Endothelial cell of umbilical vein (primary cell): Measurements from ENCODE around the gene NHLH2. TPM values are rescaled to one million over a fixed set of nuclear protein-coding genes. Genes with fewer than 3 reads are reported as not detected.

Experiments
- BruUV-seq: library from RNA; stranded (reverse); fragments of 400-500 nt; replicated peaks from 2 replicates; lab custom pipeline; 2021; lab: Mats Ljungman, UMichigan
- CTCF ChIA-PET: fragments of 300-600, 350-600 bp; sonication (Branson Sonifier 250); formaldehyde crosslinking; loops from one replicate; lab custom pipeline; 2021; ENCODE audit warnings: antibody characterized with exemption, inconsistent platforms; lab: Charles Lee
- POLR2A ChIA-PET: fragments of 300-600, 350-600 bp; sonication (Branson Sonifier 250); formaldehyde crosslinking; loops from one replicate; lab custom pipeline; 2021; ENCODE audit warnings: antibody characterized with exemption, inconsistent platforms; lab: Charles Lee
- DNase-seq: peaks from one replicate; pipeline ENCODE4 v3.0.0-alpha.2; 2011; ENCODE audit warnings: low read depth, low spot score
- FAIRE-seq: peaks from 2 replicates; lab custom pipeline; 2011; peaks lifted over from hg19 to GRCh38; lab: Jason Lieb, UNC
- H2AFZ ChIP-seq: 2 replicates; pipeline ENCODE4 v1.6.0; 2012; ENCODE audit warnings: low read depth, low read length, control low read depth, inconsistent platforms
- H3K27ac ChIP-seq: 2 replicates; pipeline ENCODE4 v1.5.1; 2011; ENCODE audit warnings: low read depth, mild to moderate bottlenecking, control low read depth, low read length, moderate library complexity; ENCODE audit not compliant: insufficient read depth
- H3K27me3 ChIP-seq, 2 experiments: 2 replicates each; pipeline versions ENCODE4 v1.6.0 to v1.6.1; 2011; ENCODE audit warnings: low read length in 2 of 2, mixed read lengths in 1 of 2; ENCODE audit not compliant: control insufficient read depth in 2 of 2, insufficient read depth in 2 of 2
- H3K36me3 ChIP-seq, 2 experiments: 2 replicates in 1 of 2; 3 replicates in 1 of 2; pipeline ENCODE4 v1.5.1; 2011; ENCODE audit warnings: low read length in 2 of 2, mild to moderate bottlenecking in 1 of 2, moderate library complexity in 1 of 2; ENCODE audit not compliant: control insufficient read depth in 2 of 2, insufficient read depth in 2 of 2; ENCODE audit errors: extremely low read depth in 1 of 2
- H3K4me1 ChIP-seq: 3 replicates; pipeline ENCODE4 v1.5.1; 2011; ENCODE audit warnings: mild to moderate bottlenecking, low read length; ENCODE audit not compliant: control insufficient read depth, insufficient read depth; ENCODE audit errors: extremely low read depth
- H3K4me2 ChIP-seq: 2 replicates; pipeline ENCODE4 v1.6.1; 2011; ENCODE audit warnings: low read length, control low read depth, mixed read lengths; ENCODE audit not compliant: insufficient read depth
- H3K4me3 ChIP-seq, 3 experiments: fragments of 200-600 bp in 1 of 3; sonication (generic), shearing (Covaris generic) in 1 of 3; replicated peaks in 1 of 3; 2 replicates each; pipeline ENCODE4 v1.5.1; 2011 to 2016; ENCODE audit warnings: control low read depth in 3 of 3, low read length in 3 of 3, mild to moderate bottlenecking in 2 of 3, inconsistent platforms in 1 of 3, low read depth in 1 of 3, moderate library complexity in 1 of 3; ENCODE audit not compliant: insufficient read depth in 1 of 3
- H3K79me2 ChIP-seq: 2 replicates; pipeline ENCODE4 v1.6.0; 2012; ENCODE audit warnings: low read length, inconsistent platforms; ENCODE audit not compliant: control insufficient read depth, insufficient read depth
- H3K9ac ChIP-seq: replicated peaks from 2 replicates; pipeline ENCODE3; 2011; ENCODE audit warnings: low read length, control low read depth; ENCODE audit not compliant: insufficient read depth; ENCODE audit errors: extremely low read depth
- H3K9me1 ChIP-seq: replicated peaks from 3 replicates; pipeline ENCODE4 v1.6.0; 2011; ENCODE audit warnings: mild to moderate bottlenecking, low read length; ENCODE audit not compliant: control insufficient read depth, insufficient read depth; ENCODE audit errors: extremely low read depth
- H3K9me3 ChIP-seq: replicated peaks from 2 replicates; pipeline ENCODE4 v1.5.1; 2012; ENCODE audit warnings: low read length, inconsistent platforms; ENCODE audit not compliant: control insufficient read depth, insufficient read depth
- H4K20me1 ChIP-seq: replicated peaks from 2 replicates; pipeline ENCODE3; 2011; ENCODE audit warnings: mild to moderate bottlenecking, low read length; ENCODE audit not compliant: control insufficient read depth, insufficient read depth; ENCODE audit errors: extremely low read depth
- CTCF ChIP-seq, 2 donors: IDR thresholded peaks; 1 replicate in 1 of 2; 2 replicates in 1 of 2; pipeline ENCODE4 v1.5.1; 2011; ENCODE audit warnings: low read length in 2 of 2, mild to moderate bottlenecking in 2 of 2, moderate library complexity in 2 of 2, control low read depth in 1 of 2, inconsistent platforms in 1 of 2, low read depth in 1 of 2; ENCODE audit not compliant: insufficient read depth in 1 of 2; ENCODE audit errors: extremely low read depth in 1 of 2
- EZH2 ChIP-seq: IDR thresholded peaks from 2 replicates; pipeline ENCODE4 v1.6.1; 2012; ENCODE audit warnings: borderline replicate concordance, low read depth, mild to moderate bottlenecking, moderate library complexity, low read length, inconsistent platforms; ENCODE audit not compliant: severe bottlenecking
- FOS ChIP-seq: IDR thresholded peaks from 2 replicates; pipeline ENCODE4 v1.6.1; 2011; ENCODE audit warnings: mild to moderate bottlenecking, low read length, moderate library complexity, borderline replicate concordance; ENCODE audit not compliant: insufficient read depth
- GATA2 ChIP-seq: IDR thresholded peaks from 2 replicates; pipeline ENCODE4 v1.7.0; 2011; ENCODE audit warnings: low read depth, mild to moderate bottlenecking, moderate library complexity, mixed read lengths, low read length; ENCODE audit not compliant: insufficient read length, insufficient read depth
- JUN ChIP-seq: IDR thresholded peaks from 2 replicates; pipeline ENCODE4 v1.6.1; 2011; ENCODE audit warnings: borderline replicate concordance, low read depth; ENCODE audit not compliant: insufficient read length, insufficient read depth
- MAX ChIP-seq: IDR thresholded peaks from 2 replicates; pipeline ENCODE4 v1.6.1; 2011; ENCODE audit not compliant: insufficient read depth, insufficient read length
- MYC ChIP-seq: IDR thresholded peaks from one replicate; pipeline ENCODE4 v1.6.1; 2011; ENCODE audit warnings: mild to moderate bottlenecking, low read depth, low read length
- POLR2A ChIP-seq: IDR thresholded peaks from 2 replicates; pipeline ENCODE4 v1.6.1; 2012; ENCODE audit warnings: low read depth, mild to moderate bottlenecking, control low read depth, low read length
- POLR2AphosphoS5 ChIP-seq: IDR thresholded peaks from 2 replicates; pipeline ENCODE4 v1.6.1; 2012; ENCODE audit warnings: low read depth, mild to moderate bottlenecking, control low read depth, low read length, moderate library complexity; ENCODE audit not compliant: insufficient read depth
- dilution Hi-C: fragments of 300-500 bp; cut with MboI; formaldehyde crosslinking; loops from one replicate; pipeline ENCODE4 v1.15.0; 2019; ENCODE audit warnings: low sequenced_read_pairs; ENCODE audit not compliant: extremely low pct_ligation_motif_present
- intact Hi-C: fragments of 100-400 bp; cut with micrococcal nuclease; formaldehyde crosslinking; loops from one replicate; pipeline ENCODE4 v1.10.0; 2022
- polyA plus RNA-seq, 4 experiments: library from polyadenylated mRNA; depleted of rRNA in 3 of 4; stranded (reverse) in 3 of 4; unstranded in 1 of 4; fragments of >200 nt; gene quantifications; 2 replicates each; pipeline versions ENCODE4 v1.2.1 to v1.2.3, GENCODE V29; 2011 to 2012; ENCODE audit warnings: missing spikeins in 1 of 4
- total RNA-seq: library from RNA; stranded (reverse); gene quantifications from 2 replicates; pipeline ENCODE4 v1.2.3, GENCODE V29; 2021

NHLH2 gene
- total and polyA plus RNA-seq, 2 donors (not counting 3 experiments of a cell fraction or from before 2014, with no cell fraction given), result not detected

GRCh38 chr1:115822117-115822516 is 18.8 kb downstream of the NHLH2 start:
- intact Hi-C loops (no loop called here), dilution Hi-C loops (no loop called here)
- no peak overlapping the region for H3K4me3 ChIP-seq
- H3K4me1 ChIP-seq, result no peaks in the 10 kb centered on the region
- no peak overlapping the region for H3K4me2 ChIP-seq
- H3K9me3 ChIP-seq, result no peaks in the 10 kb centered on the region
- H3K9me1 ChIP-seq, result no peaks in the 10 kb centered on the region
- no peaks in the 10 kb centered on the region for H3K79me2 ChIP-seq
- ChIA-PET CTCF (interaction anchor here (1.2 to 2.0 kb wide), 3 partner anchors 11 to 159 kb away, joined by 3 to 10 read pairs (median 6); no protein-coding TSS in a partner anchor), POLR2A (no interaction called here)
- H2AFZ ChIP-seq, result no peak overlapping the region
- DNase-seq (no peak), FAIRE-seq (no peak)
- peaks cover 9 to 24% of the 10 kb centered on the region in 2 experiments for H3K27me3 ChIP-seq
- no peaks in the 10 kb centered on the region for H3K36me3 ChIP-seq
- no peak overlapping the region for H3K9ac ChIP-seq
- BruUV-seq, result no TSS peak
- H4K20me1 ChIP-seq, result no peaks in the 10 kb centered on the region
- no peak overlapping the region for H3K27ac ChIP-seq
- TF ChIP-seq MAX, result no peak
- TF ChIP-seq FOS, result no peak

GRCh38 chr1:115815694-115816093 is 25.2 kb downstream of the NHLH2 start:
- CTCF ChIA-PET, result interaction anchor here (1.0 to 1.2 kb wide), 2 partner anchors 8 to 11 kb away, joined by 3 to 4 read pairs; no protein-coding TSS in a partner anchor
- Histone ChIP-seq H3K36me3 (no peaks in the 10 kb centered on the region), H3K27ac (no peak overlapping the region), H4K20me1 (no peaks in the 10 kb centered on the region), H3K4me1 (peaks cover 13% of the 10 kb centered on the region), H3K4me2 (no peak overlapping the region), H3K4me3 (no peak overlapping the region), H3K79me2 (no peaks in the 10 kb centered on the region), H3K9me3 (no peaks in the 10 kb centered on the region), H3K9me1 (no peaks in the 10 kb centered on the region), H3K9ac (no peak overlapping the region), H3K27me3 (no peaks in the 10 kb centered on the region), H2AFZ (no peak overlapping the region)
- intact Hi-C loops (no loop called here), dilution Hi-C loops (no loop called here)
- POLR2A ChIA-PET, result no interaction called here
- BruUV-seq, result no TSS peak
- TF ChIP-seq POLR2AphosphoS5 (no peak), CTCF (IDR thresholded peaks at IDR 0.05; ENCODE audit: extremely low read depth in 1 of 2, insufficient read depth in 1 of 2, low read depth in 1 of 2, low read length in 2 of 2) (no peak), GATA2 (no peak), POLR2A (no peak), EZH2 (no peak), JUN (no peak), FOS (no peak), MYC (no peak), MAX (no peak)
- DNase-seq, result peak; percentile 15
- FAIRE-seq, result peak; percentile 28
